Measurements from ENCODE around the gene TRO. TPM values are rescaled to one million over a fixed set of nuclear protein-coding genes. Genes with fewer than 3 reads are reported as not detected.
A peak's percentile ranks its signal among the peaks of the same experiment; 100 is the strongest.

Gene TRO
- total RNA-seq, 2 donors from 2014 or later, result 118 to 169 TPM

- Histone ChIP-seq H3K27ac (ENCODE audit: low read depth, low read length) (no peak overlapping the region), H3K9ac (ENCODE audit: extremely low read depth, low read length, poor library complexity, severe bottlenecking) (no peak overlapping the region), H3K27me3 (ENCODE audit: control insufficient read depth, insufficient read depth, low read length, poor library complexity, severe bottlenecking) (no peaks in the 10 kb centered on the region), H3K4me3 (ENCODE audit: low read length) (no peak overlapping the region), H3K9me3 (ENCODE audit: control insufficient read depth, low read length) (no peaks in the 10 kb centered on the region), H3K4me1 (ENCODE audit: control insufficient read depth, insufficient read depth, low read length) (no peaks in the 10 kb centered on the region), H3K36me3 (ENCODE audit: control insufficient read depth, insufficient read depth, low read length) (peaks cover 21% of the 10 kb centered on the region)
- Mint-ChIP-seq H3K27ac (no peak overlapping the region), H3K9me3 (peaks cover 64% of the 10 kb centered on the region), H3K4me1 (no peaks in the 10 kb centered on the region), H3K4me3 (no peak overlapping the region), H3K36me3 (ENCODE audit: low read depth) (peaks cover 11% of the 10 kb centered on the region), H3K27me3 (ENCODE audit: insufficient read depth) (peaks cover 6% of the 10 kb centered on the region)
- peak; percentile 22 for TF ChIP-seq CTCF (conservative IDR thresholded peaks at IDR 0.05)
- 93% methylated on average over 3 of the region's 3 CpGs; no CpG with 5 or more reads in 1 of the 2 experiments for WGBS, 2 experiments (ENCODE audit: insufficient coverage in 1 of 2, insufficient read length in 1 of 2)
- DNase-seq, result no peak
Observed at GRCh38 chrX:54934890-54935289, 14.3 kb downstream of the TRO start.

GRCh38 chrX:54935306-54935705, 14.7 kb downstream of the TRO start:
- no peaks in the 10 kb centered on the region for H3K27me3 ChIP-seq (ENCODE audit: control insufficient read depth, insufficient read depth, low read length, poor library complexity, severe bottlenecking)
- H3K4me3 Mint-ChIP-seq, result no peak overlapping the region
- no peak for TF ChIP-seq CTCF (conservative IDR thresholded peaks at IDR 0.05)
- H3K9me3 ChIP-seq (ENCODE audit: control insufficient read depth, low read length), result no peaks in the 10 kb centered on the region
- H3K27ac ChIP-seq (ENCODE audit: low read depth, low read length), result no peak overlapping the region
- peaks cover 7% of the 10 kb centered on the region for H3K27me3 Mint-ChIP-seq (ENCODE audit: insufficient read depth)
- no peak overlapping the region for H3K4me3 ChIP-seq (ENCODE audit: low read length)
- DNase-seq, result no peak
- H3K9me3 Mint-ChIP-seq, result peaks cover 68% of the 10 kb centered on the region
- H3K36me3 Mint-ChIP-seq (ENCODE audit: low read depth), result peaks cover 11% of the 10 kb centered on the region
- no peak overlapping the region for H3K27ac Mint-ChIP-seq
- H3K36me3 ChIP-seq (ENCODE audit: control insufficient read depth, insufficient read depth, low read length), result peaks cover 17% of the 10 kb centered on the region
- no peaks in the 10 kb centered on the region for H3K4me1 ChIP-seq (ENCODE audit: control insufficient read depth, insufficient read depth, low read length)
- H3K4me1 Mint-ChIP-seq, result no peaks in the 10 kb centered on the region
- 92 to 100% methylated on average over 1 to 4 of the region's 4 CpGs for WGBS, 2 experiments (ENCODE audit: insufficient coverage in 1 of 2, insufficient read length in 1 of 2)
- H3K9ac ChIP-seq (ENCODE audit: extremely low read depth, low read length, poor library complexity, severe bottlenecking), result no peak overlapping the region

GRCh38 chrX:54937416-54937815, 16.8 kb downstream of the TRO start:
- no peak overlapping the region for H3K27ac ChIP-seq (ENCODE audit: low read depth, low read length)
- H3K27me3 ChIP-seq (ENCODE audit: control insufficient read depth, insufficient read depth, low read length, poor library complexity, severe bottlenecking), result no peaks in the 10 kb centered on the region
- Mint-ChIP-seq H3K27me3 (ENCODE audit: insufficient read depth) (peaks cover 14% of the 10 kb centered on the region), H3K36me3 (ENCODE audit: low read depth) (no peaks in the 10 kb centered on the region), H3K9me3 (peaks cover 64% of the 10 kb centered on the region), H3K27ac (no peak overlapping the region), H3K4me3 (no peak overlapping the region), H3K4me1 (no peaks in the 10 kb centered on the region)
- TF ChIP-seq CTCF (conservative IDR thresholded peaks at IDR 0.05), result no peak
- no peaks in the 10 kb centered on the region for H3K36me3 ChIP-seq (ENCODE audit: control insufficient read depth, insufficient read depth, low read length)
- no peak overlapping the region for H3K4me3 ChIP-seq (ENCODE audit: low read length)
- no peak for DNase-seq
- H3K9me3 ChIP-seq (ENCODE audit: control insufficient read depth, low read length), result no peaks in the 10 kb centered on the region
- no peak overlapping the region for H3K9ac ChIP-seq (ENCODE audit: extremely low read depth, low read length, poor library complexity, severe bottlenecking)
- no peaks in the 10 kb centered on the region for H3K4me1 ChIP-seq (ENCODE audit: control insufficient read depth, insufficient read depth, low read length)
- WGBS, 2 experiments (ENCODE audit: insufficient coverage in 1 of 2, insufficient read length in 1 of 2), result 91 to 96% methylated on average over 4 of the region's 4 CpGs
